Measurements from ENCODE around the gene LCLAT1.

LCLAT1 gene

GRCh38 chr2:30615926-30616325, 168.9 kb downstream of the LCLAT1 start:
- H3K9me3 ChIP-seq (ENCODE audit: low read length): no peaks in the 10 kb centered on the region
- H3F3A ChIP-seq (ENCODE audit: insufficient read depth, low read length): no peaks in the 10 kb centered on the region
- H3K27ac ChIP-seq (ENCODE audit: low read depth, low read length, poor library complexity, severe bottlenecking): no peak overlapping the region
- H3K9ac ChIP-seq (ENCODE audit: low read length): no peak overlapping the region
- H3K79me2 ChIP-seq (ENCODE audit: insufficient read depth, low read length): no peaks in the 10 kb centered on the region
- no peak overlapping the region for H2AFZ ChIP-seq (ENCODE audit: low read length)
- H4K20me1 ChIP-seq (ENCODE audit: insufficient read depth, low read length): no peaks in the 10 kb centered on the region
- no peak overlapping the region for H3K4me3 ChIP-seq (ENCODE audit: low read depth, low read length, poor library complexity, severe bottlenecking)
- TF ChIP-seq EZH2 (IDR thresholded peaks at IDR 0.05; ENCODE audit: borderline replicate concordance, low read length): no peak
- no peak for TF ChIP-seq CTCF (IDR thresholded peaks at IDR 0.05; ENCODE audit: low read length)
- no peaks in the 10 kb centered on the region for H3K27me3 ChIP-seq (ENCODE audit: insufficient read depth, low read length)
- no peak overlapping the region for H3K4me2 ChIP-seq (ENCODE audit: low read length)
- H3K4me1 ChIP-seq (ENCODE audit: insufficient read depth, low read length, severe bottlenecking): no peaks in the 10 kb centered on the region
- no peaks in the 10 kb centered on the region for H3K36me3 ChIP-seq (ENCODE audit: insufficient read depth, low read length)
- no peaks in the 10 kb centered on the region for H3K9me2 ChIP-seq (ENCODE audit: low read depth, low read length)

- Histone ChIP-seq H3F3A (ENCODE audit: insufficient read depth, low read length) (no peaks in the 10 kb centered on the region), H3K27me3 (ENCODE audit: insufficient read depth, low read length) (no peaks in the 10 kb centered on the region), H4K20me1 (ENCODE audit: insufficient read depth, low read length) (no peaks in the 10 kb centered on the region), H3K79me2 (ENCODE audit: insufficient read depth, low read length) (no peaks in the 10 kb centered on the region), H3K4me2 (ENCODE audit: low read length) (no peak overlapping the region), H3K9ac (ENCODE audit: low read length) (no peak overlapping the region), H3K9me3 (ENCODE audit: low read length) (no peaks in the 10 kb centered on the region), H3K4me1 (ENCODE audit: insufficient read depth, low read length, severe bottlenecking) (no peaks in the 10 kb centered on the region), H2AFZ (ENCODE audit: low read length) (no peak overlapping the region), H3K36me3 (ENCODE audit: insufficient read depth, low read length) (no peaks in the 10 kb centered on the region), H3K9me2 (ENCODE audit: low read depth, low read length) (no peaks in the 10 kb centered on the region), H3K27ac (ENCODE audit: low read depth, low read length, poor library complexity, severe bottlenecking) (no peak overlapping the region), H3K4me3 (ENCODE audit: low read depth, low read length, poor library complexity, severe bottlenecking) (no peak overlapping the region)
- TF ChIP-seq EZH2 (IDR thresholded peaks at IDR 0.05; ENCODE audit: borderline replicate concordance, low read length): no peak
- TF ChIP-seq CTCF (IDR thresholded peaks at IDR 0.05; ENCODE audit: low read length): no peak
These were observed 173.1 kb downstream of the LCLAT1 start for GRCh38 chr2:30620102-30620501.

- no peak for TF ChIP-seq CTCF (IDR thresholded peaks at IDR 0.05; ENCODE audit: low read length)
- no peak for TF ChIP-seq EZH2 (IDR thresholded peaks at IDR 0.05; ENCODE audit: borderline replicate concordance, low read length)
- H4K20me1 ChIP-seq (ENCODE audit: insufficient read depth, low read length): no peaks in the 10 kb centered on the region
- H3K4me1 ChIP-seq (ENCODE audit: insufficient read depth, low read length, severe bottlenecking): no peaks in the 10 kb centered on the region
- H3F3A ChIP-seq (ENCODE audit: insufficient read depth, low read length): no peaks in the 10 kb centered on the region
- no peaks in the 10 kb centered on the region for H3K36me3 ChIP-seq (ENCODE audit: insufficient read depth, low read length)
- no peaks in the 10 kb centered on the region for H3K9me3 ChIP-seq (ENCODE audit: low read length)
- H3K79me2 ChIP-seq (ENCODE audit: insufficient read depth, low read length): no peaks in the 10 kb centered on the region
- H3K27me3 ChIP-seq (ENCODE audit: insufficient read depth, low read length): no peaks in the 10 kb centered on the region
- no peak overlapping the region for H3K9ac ChIP-seq (ENCODE audit: low read length)
- no peaks in the 10 kb centered on the region for H3K9me2 ChIP-seq (ENCODE audit: low read depth, low read length)
- H3K27ac ChIP-seq (ENCODE audit: low read depth, low read length, poor library complexity, severe bottlenecking): no peak overlapping the region
- H3K4me2 ChIP-seq (ENCODE audit: low read length): no peak overlapping the region
- no peak overlapping the region for H3K4me3 ChIP-seq (ENCODE audit: low read depth, low read length, poor library complexity, severe bottlenecking)
- no peak overlapping the region for H2AFZ ChIP-seq (ENCODE audit: low read length)
These were observed 174.8 kb downstream of the LCLAT1 start for GRCh38 chr2:30621836-30622235.

Data from OCI-LY1 (cell line).